Stimulated activated CD4-positive, alpha-beta T cell treated with anti-CD3 and anti-CD28 coated beads, Interleukin-4, amount 100 ng/mL, for 4 hours (primary cell): Measurements from ENCODE around the gene VPS37D.

ENCODE experiments used
- DNase-seq, 2 experiments: peaks; one replicate each; pipeline ENCODE4 v3.0.0-alpha.2; 2020

The VPS37D gene

GRCh38 chr7:73681031-73681430, 13.4 kb downstream of the VPS37D start:
- no peak for DNase-seq

GRCh38 chr7:73682745-73683055, 15.1 kb downstream of the VPS37D start:
- DNase-seq = no peak

- peak; percentile 96 to 98 for DNase-seq
These were observed 15.6 kb downstream of the VPS37D start, which contains the start of the genes BUD23 and DNAJC30 for GRCh38 chr7:73683056-73683787. TSS of gene BUD23 (plus strand) at chr7:73683597. CDS start at chr7:73683626, 29 bp downstream. TSS of gene DNAJC30 (minus strand) at chr7:73683453. CDS start at chr7:73683423, 30 bp downstream.

GRCh38 chr7:73683788-73684693, 16.4 kb downstream of the VPS37D start:
- DNase-seq = peak in 1 of 2 experiments; percentile 20

- DNase-seq = no peak
These were observed 17.7 kb downstream of the VPS37D start for GRCh38 chr7:73685311-73685710.

- no peak for DNase-seq
These were observed 20.7 kb downstream of the VPS37D start for GRCh38 chr7:73688288-73688687.

- DNase-seq = no peak
These were observed 23.0 kb downstream of the VPS37D start for GRCh38 chr7:73690646-73691045.

- no peak for DNase-seq
These were observed 28.7 kb downstream of the VPS37D start for GRCh38 chr7:73696372-73696771.

- DNase-seq = no peak
These were observed 30.8 kb downstream of the VPS37D start for GRCh38 chr7:73698410-73698809.

- DNase-seq = no peak
These were observed 31.9 kb downstream of the VPS37D start for GRCh38 chr7:73699370-73700068.

- no peak for DNase-seq
These were observed 32.4 kb downstream of the VPS37D start for GRCh38 chr7:73700069-73700423.

GRCh38 chr7:73700581-73701134, 33.0 kb downstream of the VPS37D start:
- no peak for DNase-seq

GRCh38 chr7:73701357-73701995, 33.8 kb downstream of the VPS37D start:
- DNase-seq = no peak

GRCh38 chr7:73702226-73702625, 34.6 kb downstream of the VPS37D start:
- no peak for DNase-seq

- no peak for DNase-seq
These were observed 35.0 kb downstream of the VPS37D start for GRCh38 chr7:73702665-73703064.

- DNase-seq = no peak
These were observed 35.6 kb downstream of the VPS37D start for GRCh38 chr7:73703225-73703624.

GRCh38 chr7:73703757-73704639, 36.4 kb downstream of the VPS37D start:
- DNase-seq = peak in 1 of 2 experiments; percentile 50

GRCh38 chr7:73704640-73705550, 37.3 kb downstream of the VPS37D start:
- no peak for DNase-seq

GRCh38 chr7:73705551-73705920, 37.9 kb downstream of the VPS37D start:
- DNase-seq = no peak
